H9 (cell line): ENCODE measurements around the gene TMEM119. TPM values are rescaled to one million over a fixed set of nuclear protein-coding genes. Genes with fewer than 3 reads are reported as not detected.

ENCODE experiments used
- DNase-seq: peaks from one replicate; pipeline ENCODE4 v3.0.0-alpha.2; 2017
- H2AFZ ChIP-seq: one replicate; pipeline ENCODE4 v1.6.1; 2013; ENCODE audit warnings: mild to moderate bottlenecking, low read length, control low read depth, moderate library complexity
- H2AK5ac ChIP-seq: 2 replicates; pipeline ENCODE4 v1.6.1; 2013; ENCODE audit warnings: low read length, control low read depth, mixed read lengths; ENCODE audit not compliant: insufficient read length
- H2BK120ac ChIP-seq: one replicate; pipeline ENCODE4 v1.6.1; 2013; ENCODE audit warnings: low read depth, mild to moderate bottlenecking, low read length, control low read depth, inconsistent platforms; ENCODE audit not compliant: poor library complexity, severe bottlenecking
- H2BK12ac ChIP-seq: 2 replicates; pipeline ENCODE4 v1.6.1; 2013; ENCODE audit warnings: low read length, control low read depth, mixed read lengths, low read depth; ENCODE audit not compliant: insufficient read length
- H2BK15ac ChIP-seq: 2 replicates; pipeline ENCODE4 v1.6.1; 2013; ENCODE audit warnings: low read depth, low read length, control low read depth
- H2BK20ac ChIP-seq: one replicate; pipeline ENCODE4 v1.6.1; 2013; ENCODE audit warnings: low read depth, mild to moderate bottlenecking, low read length, control low read depth, inconsistent platforms; ENCODE audit not compliant: poor library complexity, severe bottlenecking
- H2BK5ac ChIP-seq: 2 replicates; pipeline ENCODE4 v1.6.1; 2013; ENCODE audit warnings: low read length, control low read depth, mixed read lengths; ENCODE audit not compliant: insufficient read length
- H3K14ac ChIP-seq: 2 replicates; pipeline ENCODE4 v1.6.1; 2013; ENCODE audit warnings: low read length, control low read depth; ENCODE audit not compliant: insufficient read depth
- H3K18ac ChIP-seq: 2 replicates; pipeline ENCODE4 v1.6.1; 2013; ENCODE audit warnings: low read depth, mild to moderate bottlenecking, mixed read lengths, low read length, control low read depth; ENCODE audit not compliant: insufficient read length
- H3K23ac ChIP-seq: 2 replicates; pipeline ENCODE4 v1.6.1; 2013; ENCODE audit warnings: low read length, control low read depth, mixed read lengths, low read depth; ENCODE audit not compliant: insufficient read length
- H3K23me2 ChIP-seq: 2 replicates; pipeline ENCODE4 v1.6.1; 2013; ENCODE audit warnings: low read depth, mild to moderate bottlenecking, mixed read lengths, low read length, control low read depth; ENCODE audit not compliant: insufficient read length, poor library complexity, severe bottlenecking
- H3K27ac ChIP-seq: 2 replicates; pipeline ENCODE4 v1.5.1; 2013; ENCODE audit warnings: low read length, control low read depth, mixed read lengths, low read depth; ENCODE audit not compliant: insufficient read length
- H3K27me3 ChIP-seq: 2 replicates; pipeline ENCODE4 v1.6.1; 2013; ENCODE audit warnings: low read length, control low read depth, inconsistent platforms; ENCODE audit not compliant: insufficient read depth
- H3K4ac ChIP-seq: 2 replicates; pipeline ENCODE4 v1.6.1; 2013; ENCODE audit warnings: low read depth, mild to moderate bottlenecking, control low read depth, inconsistent platforms, low read length, moderate library complexity
- H3K4me1 ChIP-seq: 2 replicates; pipeline ENCODE4 v1.6.1; 2013; ENCODE audit warnings: low read length, control low read depth, inconsistent platforms; ENCODE audit not compliant: insufficient read depth
- H3K4me2 ChIP-seq: 2 replicates; pipeline ENCODE4 v1.6.1; 2013; ENCODE audit warnings: low read length, control low read depth, mixed read lengths; ENCODE audit not compliant: insufficient read length, insufficient read depth
- H3K56ac ChIP-seq: 2 replicates; pipeline ENCODE4 v1.6.1; 2013; ENCODE audit warnings: low read depth, mild to moderate bottlenecking, mixed read lengths, low read length, control low read depth; ENCODE audit not compliant: insufficient read length
- H3K79me1 ChIP-seq: 2 replicates; pipeline ENCODE4 v1.6.1; 2013; ENCODE audit warnings: low read depth, mild to moderate bottlenecking, moderate library complexity, low read length, control low read depth, inconsistent platforms; ENCODE audit not compliant: insufficient read depth, poor library complexity, severe bottlenecking
- H3K79me2 ChIP-seq: 2 replicates; pipeline ENCODE4 v1.6.1; 2013; ENCODE audit warnings: low read length, control low read depth, inconsistent platforms; ENCODE audit not compliant: insufficient read depth
- H3K9ac ChIP-seq: 2 replicates; pipeline ENCODE4 v1.6.1; 2013; ENCODE audit warnings: low read length, control low read depth, mixed read lengths; ENCODE audit not compliant: insufficient read length; ENCODE audit errors: extremely low read depth
- H3K9me3 ChIP-seq: one replicate; pipeline ENCODE4 v1.6.1; 2013; ENCODE audit warnings: low read depth, low read length, inconsistent platforms; ENCODE audit not compliant: control insufficient read depth
- H3T11ph ChIP-seq: one replicate; pipeline ENCODE4 v1.6.1; 2013; ENCODE audit warnings: mild to moderate bottlenecking, low read length, control low read depth, inconsistent platforms
- H4K20me1 ChIP-seq: one replicate; pipeline ENCODE4 v1.6.1; 2013; ENCODE audit not compliant: control insufficient read depth, insufficient read length, insufficient read depth
- H4K5ac ChIP-seq: 2 replicates; pipeline ENCODE4 v1.6.1; 2013; ENCODE audit warnings: low read depth, mild to moderate bottlenecking, mixed read lengths, low read length, control low read depth; ENCODE audit not compliant: insufficient read length
- H4K8ac ChIP-seq: replicated peaks from 2 replicates; pipeline ENCODE4 v1.6.1; 2013; ENCODE audit warnings: low read length, control low read depth, mixed read lengths, low read depth; ENCODE audit not compliant: insufficient read length
- H4K91ac ChIP-seq: 2 replicates; pipeline ENCODE4 v1.6.1; 2013; ENCODE audit warnings: low read depth, mild to moderate bottlenecking, moderate library complexity, mixed read lengths, low read length, control low read depth; ENCODE audit not compliant: insufficient read length
- H3K27ac Mint-ChIP-seq, 3 experiments: 2 replicates in 2 of 3; 3 replicates in 1 of 3; pipeline ENCODE4 v1.8.0; 2020 to 2021; ENCODE audit warnings: mixed read lengths in 3 of 3, mild to moderate bottlenecking in 1 of 3, moderate library complexity in 1 of 3
- H3K27me3 Mint-ChIP-seq: 2 replicates; pipeline ENCODE4 v1.8.0; 2021; ENCODE audit warnings: low read depth, mild to moderate bottlenecking, moderate library complexity, mixed read lengths
- H3K36me3 Mint-ChIP-seq, 3 experiments: 2 replicates in 2 of 3; 3 replicates in 1 of 3; pipeline ENCODE4 v1.8.0; 2020 to 2021; ENCODE audit warnings: low read depth in 3 of 3, mixed read lengths in 3 of 3; ENCODE audit not compliant: insufficient read depth in 1 of 3
- H3K4me1 Mint-ChIP-seq, 2 experiments: 2 replicates each; pipeline ENCODE4 v1.8.0; 2020; ENCODE audit warnings: mixed read lengths in 2 of 2
- H3K4me3 Mint-ChIP-seq, 2 experiments: 2 replicates in 1 of 2; 3 replicates in 1 of 2; pipeline ENCODE4 v1.8.0; 2020 to 2021; ENCODE audit warnings: mild to moderate bottlenecking in 2 of 2, mixed read lengths in 2 of 2, moderate library complexity in 1 of 2
- H3K9me3 Mint-ChIP-seq, 2 experiments: 2 replicates in 1 of 2; 3 replicates in 1 of 2; pipeline ENCODE4 v1.8.0; 2020; ENCODE audit warnings: mild to moderate bottlenecking in 2 of 2, mixed read lengths in 2 of 2, moderate library complexity in 1 of 2
- WGBS: extraction: QIAGEN DNeasy Blood & Tissue Kit; methylation state at CpG from one replicate; pipeline ENCODE4 v1.1.7; 2013; ENCODE audit warnings: missing lambda C conversion rate, low lambda C conversion rate, mixed read lengths; ENCODE audit not compliant: insufficient read length; ENCODE audit errors: extremely low coverage; 5-methylcytosine and 5-hydroxymethylcytosine counted together
- total RNA-seq: library from RNA; stranded (reverse); gene quantifications from 2 replicates; pipeline ENCODE4 v1.2.1, GENCODE V29; 2021
- TF ChIP-seq, protein P1 (sequence below): fragments of 200-600 bp; sonication (generic); conservative IDR thresholded peaks from 3 replicates; pipeline ENCODE4 v1.8.0; 2021; ENCODE audit warnings: antibody characterized with exemption, mild to moderate bottlenecking

Gene TMEM119
- total RNA-seq, 1 experiment from 2014 or later: not detected

DNA sequence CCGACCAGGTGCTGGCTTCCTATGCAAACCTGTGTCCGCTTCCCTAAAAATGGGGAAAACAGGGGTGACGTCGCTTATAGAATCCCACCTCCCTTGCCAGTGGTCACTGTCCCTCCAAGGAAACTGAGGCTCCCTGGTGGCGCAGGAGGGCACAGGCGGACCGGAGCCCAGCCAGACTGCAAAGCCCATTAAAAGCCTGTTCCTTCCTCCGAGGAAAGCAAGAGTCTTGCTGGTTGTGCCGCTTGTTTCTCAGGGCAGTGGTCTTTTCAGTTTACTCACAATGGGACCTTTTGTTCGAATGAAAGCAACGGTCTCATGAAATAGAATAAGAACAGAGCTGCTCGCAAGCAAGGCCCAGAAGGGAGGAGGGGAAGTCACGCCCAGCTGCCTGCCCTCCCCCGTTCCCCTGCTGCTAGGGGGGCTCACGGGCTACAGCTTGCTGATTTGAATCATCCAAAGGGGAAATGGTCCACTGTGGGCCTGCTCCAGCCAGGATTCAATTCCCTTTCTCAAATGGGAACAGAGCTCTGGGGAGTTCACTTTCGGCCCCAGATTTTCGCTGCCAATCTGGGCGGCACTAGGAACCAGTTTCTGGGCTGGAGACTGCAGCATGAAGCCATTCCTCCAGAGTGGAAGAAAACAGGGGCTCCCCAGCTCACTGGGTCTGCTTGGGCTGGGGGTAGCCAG is 40.4 kb upstream of the TMEM119 start:
- peak overlapping the region; percentile 0 for H3K4me2 ChIP-seq
- H3K9ac ChIP-seq: no peak overlapping the region

More for the DNA sequence above, 40.4 kb upstream of the TMEM119 start:
- H3K27me3 Mint-ChIP-seq: no peaks in the 10 kb centered on the region
- Histone ChIP-seq H2BK20ac (no peak overlapping the region), H3K79me2 (no peaks in the 10 kb centered on the region), H3K9me3 (no peaks in the 10 kb centered on the region), H3T11ph (no peak overlapping the region), H3K56ac (no peak overlapping the region), H2BK12ac (no peak overlapping the region), H3K4me1 (peaks cover 12% of the 10 kb centered on the region; the same call in 1 of the 2 replicates), H3K23ac (no peak overlapping the region), H2AFZ (no peak overlapping the region), H3K23me2 (no peaks in the 10 kb centered on the region), H4K5ac (no peak overlapping the region), H3K27me3 (no peaks in the 10 kb centered on the region), H3K14ac (no peak overlapping the region), H2BK5ac (no peak overlapping the region), H3K27ac (no peak overlapping the region), H4K91ac (no peak overlapping the region), H3K4ac (no peak overlapping the region), H2BK15ac (no peak overlapping the region), H2AK5ac (no peak overlapping the region), H2BK120ac (no peak overlapping the region), H3K79me1 (no peaks in the 10 kb centered on the region), H4K8ac (no peak overlapping the region), H3K18ac (peak overlapping the region; percentile 16), H4K20me1 (no peaks in the 10 kb centered on the region)
- TF ChIP-seq, protein P1, sequence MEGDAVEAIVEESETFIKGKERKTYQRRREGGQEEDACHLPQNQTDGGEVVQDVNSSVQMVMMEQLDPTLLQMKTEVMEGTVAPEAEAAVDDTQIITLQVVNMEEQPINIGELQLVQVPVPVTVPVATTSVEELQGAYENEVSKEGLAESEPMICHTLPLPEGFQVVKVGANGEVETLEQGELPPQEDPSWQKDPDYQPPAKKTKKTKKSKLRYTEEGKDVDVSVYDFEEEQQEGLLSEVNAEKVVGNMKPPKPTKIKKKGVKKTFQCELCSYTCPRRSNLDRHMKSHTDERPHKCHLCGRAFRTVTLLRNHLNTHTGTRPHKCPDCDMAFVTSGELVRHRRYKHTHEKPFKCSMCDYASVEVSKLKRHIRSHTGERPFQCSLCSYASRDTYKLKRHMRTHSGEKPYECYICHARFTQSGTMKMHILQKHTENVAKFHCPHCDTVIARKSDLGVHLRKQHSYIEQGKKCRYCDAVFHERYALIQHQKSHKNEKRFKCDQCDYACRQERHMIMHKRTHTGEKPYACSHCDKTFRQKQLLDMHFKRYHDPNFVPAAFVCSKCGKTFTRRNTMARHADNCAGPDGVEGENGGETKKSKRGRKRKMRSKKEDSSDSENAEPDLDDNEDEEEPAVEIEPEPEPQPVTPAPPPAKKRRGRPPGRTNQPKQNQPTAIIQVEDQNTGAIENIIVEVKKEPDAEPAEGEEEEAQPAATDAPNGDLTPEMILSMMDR: no peak
- peak; percentile 78 for DNase-seq
- no peaks in the 10 kb centered on the region for H3K9me3 Mint-ChIP-seq
- H3K4me1 Mint-ChIP-seq: peaks cover 77 to 79% of the 10 kb centered on the region in 2 experiments
- peak overlapping the region; percentile 27 to 38; a peak in 3 of 5 replicates for H3K4me3 Mint-ChIP-seq
- H3K27ac Mint-ChIP-seq: peak overlapping the region; percentile 86 to 95 (median 89); a peak in 6 of 7 replicates
- no CpG with 5 or more reads among the region's 18 CpGs for WGBS
- peaks cover 0 to 4% (median 3%) of the 10 kb centered on the region in 3 experiments; a peak in 2 of 7 replicates for H3K36me3 Mint-ChIP-seq
